CD4-positive, alpha-beta T cell treated with Interleukin-1 beta for 1 hour (primary cell): ENCODE results near the gene PPAT.
"Not testable (repeated sequence)": the region's sequence is repeated elsewhere in the genome, so short reads cannot be mapped to it uniquely, and the experiment has no call there.

Experiments used
- DNase-seq, 2 donors: peaks; one replicate each; pipeline ENCODE4 v3.0.0-alpha.2; 2020 to 2022

PPAT gene

GRCh38 chr4:56374956-56375355 lies 60.5 kb downstream of the PPAT start:
- no peak for DNase-seq

- no peak for DNase-seq
Observed at GRCh38 chr4:56372774-56373173, 62.6 kb downstream of the PPAT start.

- DNase-seq = no peak
Observed at GRCh38 chr4:56371426-56372220, 63.8 kb downstream of the PPAT start.

- no peak for DNase-seq
Observed at GRCh38 chr4:56370377-56370776, 65.0 kb downstream of the PPAT start.

- DNase-seq = not testable (repeated sequence)
Observed at GRCh38 chr4:56362981-56363380, 72.4 kb downstream of the PPAT start.

GRCh38 chr4:56360071-56360470 lies 75.3 kb downstream of the PPAT start:
- no peak for DNase-seq

- no peak for DNase-seq
Observed at GRCh38 chr4:56356650-56357049, 78.8 kb downstream of the PPAT start.

- DNase-seq = no peak
Observed at GRCh38 chr4:56348576-56348975, 86.8 kb downstream of the PPAT start.

- DNase-seq = no peak
Observed at GRCh38 chr4:56345458-56345857, 90.0 kb downstream of the PPAT start.
